WTC11 (cell line): Measurements from ENCODE around the gene EXOSC5. TPM values are rescaled to one million over a fixed set of nuclear protein-coding genes. Genes with fewer than 3 reads are reported as not detected.

Experiments
- ATAC-seq: fragments of 200-7000 bp; cut with Tn5 transposase; 2 replicates; pipeline ENCODE4 v1.10.0; 2021; ENCODE audit warnings: mild to moderate bottlenecking, moderate library complexity
- CTCF ChIA-PET: fragments of 300-600 bp; sonication (Branson Sonifier 250); formaldehyde crosslinking; loops from one replicate; lab custom pipeline; 2021; ENCODE audit warnings: antibody characterized with exemption; lab: Charles Lee
- POLR2A ChIA-PET: fragments of 350-600 bp; sonication (Branson Sonifier 250); formaldehyde crosslinking; loops from one replicate; lab custom pipeline; 2021; ENCODE audit warnings: antibody characterized with exemption; lab: Charles Lee
- DNase-seq: peaks from one replicate; pipeline ENCODE4 v3.0.0; 2021; ENCODE audit warnings: low spot score
- H3K27ac Mint-ChIP-seq: 2 replicates; pipeline ENCODE4 v1.8.0; 2021; ENCODE audit warnings: mixed read lengths
- H3K27me3 Mint-ChIP-seq: 2 replicates; pipeline ENCODE4 v1.8.0; 2021; ENCODE audit warnings: low read depth, mild to moderate bottlenecking, moderate library complexity, mixed read lengths
- H3K36me3 Mint-ChIP-seq: 2 replicates; pipeline ENCODE4 v1.8.0; 2021; ENCODE audit warnings: mixed read lengths
- H3K4me1 Mint-ChIP-seq: 2 replicates; pipeline ENCODE4 v1.8.0; 2022; ENCODE audit warnings: mixed read lengths
- H3K4me3 Mint-ChIP-seq: 2 replicates; pipeline ENCODE4 v1.8.0; 2021; ENCODE audit warnings: mild to moderate bottlenecking, moderate library complexity, mixed read lengths
- H3K9me3 Mint-ChIP-seq: 2 replicates; pipeline ENCODE4 v1.8.0; 2021; ENCODE audit warnings: mixed read lengths
- ATF2 ChIP-seq: sonication (generic); formaldehyde crosslinking; IDR thresholded peaks from 2 replicates; pipeline ENCODE4 v1.8.1; 2022; ENCODE audit warnings: low read depth, missing genetic modification reagents, borderline replicate concordance
- ATF3 ChIP-seq: sonication (generic); formaldehyde crosslinking; conservative IDR thresholded peaks from 2 replicates; pipeline ENCODE4 v1.8.1; 2022; ENCODE audit warnings: mild to moderate bottlenecking, missing genetic modification reagents
- CBFB ChIP-seq: sonication (generic); formaldehyde crosslinking; IDR thresholded peaks from 2 replicates; pipeline ENCODE4 v1.8.1; 2022; ENCODE audit warnings: mild to moderate bottlenecking, low read depth, missing genetic modification reagents
- CDX4 ChIP-seq: fragments of 250-450 bp; sonication (Bioruptor Pico); IDR thresholded peaks from 2 replicates; pipeline ENCODE4 v1.9.0; 2021; ENCODE audit warnings: moderate library complexity, mild to moderate bottlenecking, inconsistent platforms, borderline replicate concordance
- ELF4 ChIP-seq: sonication (generic); formaldehyde crosslinking; IDR thresholded peaks from 2 replicates; pipeline ENCODE4 v1.8.1; 2022; ENCODE audit warnings: low read depth, mild to moderate bottlenecking, moderate library complexity, missing genetic modification reagents
- EMX1 ChIP-seq: fragments of 250-450 bp; sonication (Bioruptor Pico); IDR thresholded peaks from 2 replicates; pipeline ENCODE4 v1.8.0; 2021; ENCODE audit warnings: mild to moderate bottlenecking
- FOXK1 ChIP-seq: sonication (generic); formaldehyde crosslinking; IDR thresholded peaks from 2 replicates; pipeline ENCODE4 v1.8.0; 2022; ENCODE audit warnings: mild to moderate bottlenecking, moderate library complexity, missing genetic modification reagents
- FOXP1 ChIP-seq: sonication (generic); formaldehyde crosslinking; IDR thresholded peaks from 2 replicates; pipeline ENCODE4 v1.8.0; 2022; ENCODE audit warnings: missing genetic modification reagents, mild to moderate bottlenecking, moderate library complexity, borderline replicate concordance
- FOXP4 ChIP-seq: sonication (generic); formaldehyde crosslinking; IDR thresholded peaks from 2 replicates; pipeline ENCODE4 v1.8.0; 2022; ENCODE audit warnings: mild to moderate bottlenecking, missing genetic modification reagents
- JAZF1 ChIP-seq: fragments of 250-450 bp; sonication (Bioruptor Pico); IDR thresholded peaks from 2 replicates; pipeline ENCODE4 v1.9.0; 2021; ENCODE audit warnings: moderate library complexity, mild to moderate bottlenecking, inconsistent platforms
- NFYB ChIP-seq: sonication (generic); formaldehyde crosslinking; conservative IDR thresholded peaks from 2 replicates; pipeline ENCODE4 v1.8.0; 2022; ENCODE audit warnings: low read depth, missing genetic modification reagents
- NR1H2 ChIP-seq: sonication (generic); formaldehyde crosslinking; IDR thresholded peaks from 2 replicates; pipeline ENCODE4 v1.9.0; 2021; ENCODE audit warnings: mild to moderate bottlenecking, moderate library complexity, missing genetic modification reagents
- OVOL2 ChIP-seq: fragments of 250-450 bp; sonication (Bioruptor Pico); IDR thresholded peaks from 2 replicates; pipeline ENCODE4 v1.9.0; 2021; ENCODE audit warnings: mild to moderate bottlenecking, borderline replicate concordance
- PREB ChIP-seq: sonication (generic); formaldehyde crosslinking; IDR thresholded peaks from 2 replicates; pipeline ENCODE4 v1.8.1; 2022; ENCODE audit warnings: mild to moderate bottlenecking, missing genetic modification reagents, moderate library complexity, borderline replicate concordance
- PRRX2 ChIP-seq: fragments of 250-450 bp; sonication (Bioruptor Pico); IDR thresholded peaks from 2 replicates; pipeline ENCODE4 v1.8.0; 2021; ENCODE audit warnings: mild to moderate bottlenecking
- ZMAT4 ChIP-seq: fragments of 250-450 bp; sonication (Bioruptor Pico); IDR thresholded peaks from 2 replicates; pipeline ENCODE4 v1.9.0; 2021; ENCODE audit warnings: mild to moderate bottlenecking
- ZNF232 ChIP-seq: sonication (generic); formaldehyde crosslinking; IDR thresholded peaks from 2 replicates; pipeline ENCODE4 v1.8.0; 2022; ENCODE audit warnings: mild to moderate bottlenecking, missing genetic modification reagents
- ZNF263 ChIP-seq: sonication (generic); formaldehyde crosslinking; IDR thresholded peaks from 2 replicates; pipeline ENCODE4 v1.8.1; 2022; ENCODE audit warnings: low read depth, mild to moderate bottlenecking, moderate library complexity, missing genetic modification reagents
- ZNF317 ChIP-seq: sonication (generic); formaldehyde crosslinking; IDR thresholded peaks from 2 replicates; pipeline ENCODE4 v1.8.1; 2023; ENCODE audit warnings: low read depth, mild to moderate bottlenecking, moderate library complexity, missing genetic modification reagents, borderline replicate concordance
- ZSCAN18 ChIP-seq: fragments of 250-450 bp; sonication (Bioruptor Pico); IDR thresholded peaks from 2 replicates; pipeline ENCODE4 v2.1.2; 2022; ENCODE audit warnings: mild to moderate bottlenecking, moderate library complexity
- total RNA-seq: library from RNA; stranded (reverse); gene quantifications from 3 replicates; pipeline ENCODE4 v1.2.3, GENCODE V29; 2021

Gene EXOSC5
- total RNA-seq, 1 experiment from 2014 or later = 56.4 TPM

GRCh38 chr19:41407271-41407670 lies 10.1 kb upstream of the EXOSC5 start (continued):
- TF ChIP-seq ZNF317 (CRISPR knock-in tag) = no peak

GRCh38 chr19:41405776-41406175 lies 8.6 kb upstream of the EXOSC5 start:
- TF ChIP-seq NFYB (CRISPR knock-in tag) = no peak
- no peak for TF ChIP-seq ATF3 (CRISPR knock-in tag)
- TF ChIP-seq ELF4 (CRISPR knock-in tag) = no peak
- no peak for TF ChIP-seq FOXP4 (CRISPR knock-in tag)
- TF ChIP-seq ZNF232 (CRISPR knock-in tag) = no peak
- H3K4me1 Mint-ChIP-seq = peaks cover 13% of the 10 kb centered on the region
- CTCF ChIA-PET = interaction anchor here (0.6 to 1.4 kb wide), 3 partner anchors 54 to 158 kb away, joined by 3 to 6 read pairs (median 4); no protein-coding TSS in a partner anchor
- H3K4me3 Mint-ChIP-seq = no peak overlapping the region
- H3K36me3 Mint-ChIP-seq = no peaks in the 10 kb centered on the region
- ATAC-seq (no peak), DNase-seq (no peak)
- POLR2A ChIA-PET = interaction anchor here (0.6 kb wide), 1 partner anchor 96 kb away, joined by 4 read pairs; the partner anchor contains the start of gene CCDC97
- no peak overlapping the region for H3K27ac Mint-ChIP-seq
- H3K27me3 Mint-ChIP-seq = no peaks in the 10 kb centered on the region
- H3K9me3 Mint-ChIP-seq = no peaks in the 10 kb centered on the region

- DNase-seq (no peak), ATAC-seq (no peak)
- Mint-ChIP-seq H3K4me1 (peaks cover 17% of the 10 kb centered on the region), H3K27me3 (no peaks in the 10 kb centered on the region), H3K9me3 (no peaks in the 10 kb centered on the region), H3K36me3 (no peaks in the 10 kb centered on the region), H3K4me3 (no peak overlapping the region), H3K27ac (no peak overlapping the region)
- POLR2A ChIA-PET = no interaction called here
- no peak for TF ChIP-seq CBFB (CRISPR knock-in tag)
- TF ChIP-seq ATF2 = no peak
- CTCF ChIA-PET = no interaction called here
Observed at GRCh38 chr19:41403181-41403970, 6.2 kb upstream of the EXOSC5 start.

- no peak overlapping the region for H3K27ac Mint-ChIP-seq
- ATAC-seq (no peak), DNase-seq (no peak)
- no peaks in the 10 kb centered on the region for H3K9me3 Mint-ChIP-seq
- H3K27me3 Mint-ChIP-seq = no peaks in the 10 kb centered on the region
- H3K4me1 Mint-ChIP-seq = peaks cover 17% of the 10 kb centered on the region
- POLR2A ChIA-PET = no interaction called here
- no peak overlapping the region for H3K4me3 Mint-ChIP-seq
- CTCF ChIA-PET = no interaction called here
- no peaks in the 10 kb centered on the region for H3K36me3 Mint-ChIP-seq
- TF ChIP-seq FOXK1 (no peak), PREB (no peak), ZSCAN18 (CRISPR knock-in tag) (no peak), JAZF1 (CRISPR knock-in tag) (no peak), NR1H2 (CRISPR knock-in tag) (no peak), FOXP1 (no peak), EMX1 (CRISPR knock-in tag) (no peak), ZMAT4 (CRISPR knock-in tag) (no peak), ATF2 (no peak), OVOL2 (CRISPR knock-in tag) (no peak), ZNF263 (CRISPR knock-in tag) (no peak), CDX4 (CRISPR knock-in tag) (no peak), PRRX2 (CRISPR knock-in tag) (no peak)
Observed at GRCh38 chr19:41402010-41402409, 4.9 kb upstream of the EXOSC5 start.
